HG02970 (cell line): ENCODE measurements around the gene ZNF423.
"Not testable (repeated sequence)": the region's sequence is repeated elsewhere in the genome, so short reads cannot be mapped to it uniquely, and the experiment has no call there.

Experiments
- ATAC-seq: cut with Tn5 transposase; IDR thresholded peaks from one replicate; pipeline ENCODE4 v1.9.1; 2021; ENCODE audit warnings: mild to moderate bottlenecking, moderate library complexity, moderate number of reproducible peaks; ENCODE audit not compliant: unreplicated experiment, low FRiP score

The ZNF423 gene

GRCh38 chr16:49874613-49875237 is 18.8 kb upstream of the ZNF423 start:
- ATAC-seq = no peak

- not testable (repeated sequence) for ATAC-seq
Measured at GRCh38 chr16:49871824-49872223, 15.9 kb upstream of the ZNF423 start.

GRCh38 chr16:49869731-49870130 is 13.8 kb upstream of the ZNF423 start:
- no peak for ATAC-seq

GRCh38 chr16:49867796-49868668 is 12.1 kb upstream of the ZNF423 start:
- no peak for ATAC-seq

GRCh38 chr16:49867234-49867633 is 11.3 kb upstream of the ZNF423 start:
- no peak for ATAC-seq

- ATAC-seq = no peak
Measured at GRCh38 chr16:49866595-49867071, 10.7 kb upstream of the ZNF423 start.

GRCh38 chr16:49862694-49863093 is 6.8 kb upstream of the ZNF423 start:
- ATAC-seq = no peak

GRCh38 chr16:49861299-49861698 is 5.4 kb upstream of the ZNF423 start:
- no peak for ATAC-seq

GRCh38 chr16:49860593-49860992 is 4.7 kb upstream of the ZNF423 start:
- ATAC-seq = no peak

GRCh38 chr16:49859125-49859811 is 3.4 kb upstream of the ZNF423 start:
- ATAC-seq = no peak

GRCh38 chr16:49858200-49859124 is 2.5 kb upstream of the ZNF423 start:
- no peak for ATAC-seq

GRCh38 chr16:49857423-49858181 is 1.7 kb upstream of the ZNF423 start:
- no peak for ATAC-seq

- ATAC-seq = no peak
Measured at GRCh38 chr16:49856672-49857330, 889 bp upstream of the ZNF423 start.

GRCh38 chr16:49855280-49855821 is 561 bp downstream of the ZNF423 start:
- ATAC-seq = peak; percentile 51

- ATAC-seq = peak; percentile 4
Measured at GRCh38 chr16:49854796-49855203, 1.1 kb downstream of the ZNF423 start.

GRCh38 chr16:49854188-49854795 is 1.6 kb downstream of the ZNF423 start:
- ATAC-seq = no peak

GRCh38 chr16:49852279-49852678 is 3.6 kb downstream of the ZNF423 start:
- ATAC-seq = no peak

GRCh38 chr16:49851468-49851787 is 4.5 kb downstream of the ZNF423 start:
- ATAC-seq = no peak
